K562 (cell line): ENCODE data around the gene PLD1. TPM values are rescaled to one million over a fixed set of nuclear protein-coding genes. Genes with fewer than 3 reads are reported as not detected.

ENCODE experiments used
- ATAC-seq: fragments of 200-7000 bp; cut with Tn5 transposase; 3 replicates; pipeline ENCODE4 v1.9.1; 2020; ENCODE audit warnings: moderate library complexity
- BruUV-seq: library from RNA; stranded (reverse); fragments of 400-500 nt; replicated peaks from 2 replicates; lab custom pipeline; 2021; lab: Mats Ljungman, UMichigan
- CTCF ChIA-PET: fragments of 300-600 bp; formaldehyde crosslinking; extraction: SDS; loops from one replicate; lab custom pipeline; 2021; ENCODE audit warnings: low intra/inter-chr PET ratio; lab: Yijun Ruan, JAX
- POLR2A ChIA-PET: fragments of 300-600, 350-650 bp; sonication (Branson Sonifier 250); formaldehyde crosslinking; extraction: SDS; loops from one replicate; lab custom pipeline; 2021; ENCODE audit warnings: antibody characterized with exemption, inconsistent platforms; lab: Yijun Ruan, JAX
- DNase-seq, 4 experiments: peaks; one replicate each; pipeline versions ENCODE4 v3.0.0 to v3.0.0-alpha.2; 2011 to 2018; ENCODE audit warnings: low spot score in 3 of 4, mixed read lengths in 3 of 4; ENCODE audit errors: extremely low read depth in 1 of 4
- FAIRE-seq: peaks from 2 replicates; lab custom pipeline; 2011; peaks lifted over from hg19 to GRCh38; lab: Jason Lieb, UNC
- H2AFZ ChIP-seq: 2 replicates; pipeline ENCODE4 v1.6.0; 2011; ENCODE audit warnings: low read depth, low read length, control low read depth, inconsistent platforms
- H3K27ac ChIP-seq: fragments of 200-600 bp; 3 replicates; pipeline ENCODE4 v1.8.0; 2011; ENCODE audit warnings: low read depth, mild to moderate bottlenecking, control low read depth, inconsistent platforms, low read length, moderate library complexity, mixed read lengths; ENCODE audit errors: extremely low read depth
- H3K27me3 ChIP-seq, 2 experiments: fragments of 300-600 bp in 1 of 2; 2 replicates in 1 of 2; 3 replicates in 1 of 2; pipeline versions ENCODE4 v1.6.0 to v1.8.0; 2011; ENCODE audit warnings: inconsistent platforms in 2 of 2, low read length in 2 of 2, mild to moderate bottlenecking in 1 of 2, mixed read lengths in 1 of 2, moderate library complexity in 1 of 2; ENCODE audit not compliant: control insufficient read depth in 2 of 2, insufficient read depth in 2 of 2
- H3K36me3 ChIP-seq: fragments of 300-600 bp; 3 replicates; pipeline ENCODE4 v1.8.0; 2011; ENCODE audit warnings: mild to moderate bottlenecking, low read length, inconsistent platforms; ENCODE audit not compliant: control insufficient read depth, insufficient read depth
- H3K4me1 ChIP-seq, 2 experiments: fragments of 200-600 bp in 1 of 2; replicated peaks in 1 of 2; 2 replicates in 1 of 2; 3 replicates in 1 of 2; pipeline versions ENCODE4 v1.5.1 to v1.8.0; 2011; ENCODE audit warnings: inconsistent platforms in 2 of 2, low read length in 2 of 2, mild to moderate bottlenecking in 1 of 2, mixed read lengths in 1 of 2, moderate library complexity in 1 of 2; ENCODE audit not compliant: control insufficient read depth in 2 of 2, insufficient read depth in 2 of 2
- H3K4me2 ChIP-seq: 2 replicates; pipeline ENCODE4 v1.6.1; 2011; ENCODE audit warnings: low read length, control low read depth, inconsistent platforms, mixed read lengths; ENCODE audit not compliant: insufficient read depth
- H3K4me3 ChIP-seq: fragments of 200-600 bp; sonication (generic), shearing (Covaris generic); 2 replicates; pipeline ENCODE4 v1.5.1; 2016; ENCODE audit warnings: control low read depth, inconsistent platforms
- H3K79me2 ChIP-seq: fragments of 200-600 bp; 3 replicates; pipeline ENCODE4 v1.8.0; 2011; ENCODE audit warnings: low read length, inconsistent platforms; ENCODE audit not compliant: control insufficient read depth, insufficient read depth
- H3K9ac ChIP-seq, 2 experiments: 2 replicates each; pipeline versions ENCODE4 v1.6.0 to v1.6.1; 2011; ENCODE audit warnings: low read depth in 2 of 2, low read length in 2 of 2, control low read depth in 1 of 2, inconsistent platforms in 1 of 2, mild to moderate bottlenecking in 1 of 2, mixed read lengths in 1 of 2; ENCODE audit not compliant: insufficient read depth in 1 of 2
- H3K9me1 ChIP-seq: one replicate; pipeline ENCODE4 v1.6.0; 2011; ENCODE audit warnings: inconsistent platforms, mild to moderate bottlenecking, low read length, moderate library complexity; ENCODE audit not compliant: control insufficient read depth, insufficient read depth
- H3K9me3 ChIP-seq: replicated peaks from 2 replicates; pipeline ENCODE4 v1.5.1; 2011; ENCODE audit warnings: low read depth, low read length, inconsistent platforms; ENCODE audit not compliant: control insufficient read depth, insufficient read depth
- H4K20me1 ChIP-seq: replicated peaks from 2 replicates; pipeline ENCODE4 v1.6.1; 2011; ENCODE audit warnings: low read length, inconsistent platforms, mixed read lengths; ENCODE audit not compliant: control insufficient read depth, insufficient read depth
- HES1 ChIP-seq: fragments of 450-650 bp; IDR thresholded peaks from 2 replicates; pipeline ENCODE4 v1.6.1; 2016; ENCODE audit warnings: low read depth, mild to moderate bottlenecking, moderate library complexity
- TCF3 ChIP-seq: sonication (generic); formaldehyde crosslinking; IDR thresholded peaks from 2 replicates; pipeline ENCODE4 v1.4.0; 2020; ENCODE audit warnings: mild to moderate bottlenecking, missing genetic modification reagents
- WGBS: fragments of 100-300 bp; shearing (Covaris generic); methylation state at CpG from one replicate; pipeline ENCODE4 v1.1.6; 2016; ENCODE audit warnings: low coverage, mixed read lengths; ENCODE audit not compliant: insufficient coverage; ENCODE audit errors: missing lambda C conversion rate; 5-methylcytosine and 5-hydroxymethylcytosine counted together
- in situ Hi-C: fragments of 300-500 bp; cut with MboI; formaldehyde crosslinking; loops from 4 replicates; pipeline ENCODE4 v1.15.0; 2018; ENCODE audit warnings: inconsistent platforms, mixed read lengths
- intact Hi-C: fragments of 100-400 bp; cut with micrococcal nuclease; formaldehyde crosslinking; loops from 2 replicates; pipeline ENCODE4 v1.14.2; 2022
- polyA plus RNA-seq, 8 experiments: library from polyadenylated mRNA; depleted of rRNA in 4 of 8; stranded (reverse) in 5 of 8; unstranded in 3 of 8; fragments of >200 nt; fragmentation: Nextera tagmentation in 2 of 8; fragmentation: Illumina TruSeq in 1 of 8; extraction: Ambion mirVana in 2 of 8; extraction: Trizol in 1 of 8; gene quantifications; 2 replicates each; pipeline versions ENCODE4 v1.2.1 to v1.2.3, GENCODE V29; 2011 to 2014; ENCODE audit warnings: inconsistent platforms in 1 of 8, missing spikeins in 1 of 8
- total RNA-seq, 7 experiments: library from RNA; depleted of rRNA in 6 of 7; stranded (reverse); fragments of >200 nt in 6 of 7; fragmentation: Illumina TruSeq in 2 of 7; extraction: Trizol in 2 of 7; gene quantifications; 2 replicates each; pipeline versions ENCODE4 v1.2.1 to v1.2.3, GENCODE V29; 2011 to 2021; ENCODE audit warnings: low replicate concordance in 1 of 7

PLD1 gene
- total and polyA plus RNA-seq, 9 of the 15 experiments (the other 6 are each of a cell fraction or from before 2014, with no cell fraction given) = 8.4 to 26.1 (median 18.6) TPM

- Histone ChIP-seq H4K20me1 (no peaks in the 10 kb centered on the region), H3K36me3 (no peaks in the 10 kb centered on the region), H3K4me1 (no peaks in the 10 kb centered on the region), H3K9me1 (no peaks in the 10 kb centered on the region), H3K27ac (no peak overlapping the region), H3K9me3 (0 out of 2 replicates have a peak, but pooled peaks cover 2% of the 10 kb centered on the region), H3K4me3 (no peak overlapping the region), H3K27me3 (no peaks in the 10 kb centered on the region), H3K4me2 (no peak overlapping the region), H3K79me2 (no peaks in the 10 kb centered on the region), H3K9ac (no peak overlapping the region), H2AFZ (no peak overlapping the region)
- no peak for FAIRE-seq
- no peak for TF ChIP-seq HES1
- 53% methylated on average over 2 of the region's 2 CpGs for WGBS
- intact Hi-C loops (loop anchor here (5.0 kb wide), 1 partner anchor 72 kb away; no protein-coding TSS in a partner anchor), in situ Hi-C loops (no loop called here)
- DNase-seq = no peak
- ChIA-PET POLR2A (interaction anchor here (0.5 to 0.9 kb wide), 3 partner anchors 14 to 270 kb away, joined by 3 to 4 read pairs (median 3); no protein-coding TSS in a partner anchor), CTCF (no interaction called here)
- BruUV-seq = no TSS peak
- ATAC-seq = no peak
Observed at GRCh38 chr3:171700157-171700556, 110.1 kb downstream of the PLD1 start.

DNA sequence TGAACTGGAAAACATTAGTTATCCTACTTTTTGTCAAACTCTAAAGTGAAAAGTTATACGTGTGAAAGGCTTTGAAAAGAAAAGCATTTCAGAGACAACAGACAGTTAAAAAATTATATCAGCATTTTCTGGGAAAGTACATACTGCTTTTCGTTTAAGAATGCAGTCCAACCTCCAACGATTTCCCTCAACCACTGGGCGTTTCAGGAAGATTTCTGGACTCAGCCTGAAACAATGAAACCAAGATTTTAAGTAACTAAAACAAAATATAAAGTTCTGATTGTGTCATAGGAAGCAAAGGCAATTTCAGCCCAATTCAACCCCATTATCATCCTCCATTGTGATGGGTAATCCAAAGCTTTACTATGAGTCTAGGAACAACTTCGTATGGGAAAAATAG lies 110.7 kb downstream of the PLD1 start:
- no peaks in the 10 kb centered on the region for H3K4me1 ChIP-seq
- H3K9me1 ChIP-seq = no peaks in the 10 kb centered on the region
- no peak overlapping the region for H3K4me2 ChIP-seq
- POLR2A ChIA-PET = interaction anchor here (0.5 kb wide), 1 partner anchor 270 kb away, joined by 3 read pairs; no protein-coding TSS in a partner anchor
- ATAC-seq = no peak
- no peaks in the 10 kb centered on the region for H3K79me2 ChIP-seq
- BruUV-seq = no TSS peak
- in situ Hi-C loops = no loop called here
- 44% methylated on average over 5 of the region's 5 CpGs for WGBS
- H3K36me3 ChIP-seq = no peaks in the 10 kb centered on the region
- CTCF ChIA-PET = no interaction called here
- H3K9me3 ChIP-seq = 0 out of 2 replicates have a peak, but pooled peaks cover 2% of the 10 kb centered on the region
- H3K27ac ChIP-seq = no peak overlapping the region
- H3K4me3 ChIP-seq = no peak overlapping the region
- no peak for TF ChIP-seq TCF3 (CRISPR knock-in tag)
- no peak for DNase-seq
- intact Hi-C loops = no loop called here
- no peak overlapping the region for H2AFZ ChIP-seq
- no peak overlapping the region for H3K9ac ChIP-seq
- H3K27me3 ChIP-seq = no peaks in the 10 kb centered on the region
- no peak for FAIRE-seq
- H4K20me1 ChIP-seq = no peaks in the 10 kb centered on the region
